Right atrium auricular region (tissue), 2 donors: ENCODE measurements around the gene KLHL42. TPM values are rescaled to one million over a fixed set of nuclear protein-coding genes. Genes with fewer than 3 reads are reported as not detected.

ENCODE experiments used
- DNase-seq: peaks from one replicate; pipeline ENCODE4 v3.0.0-alpha.2; 2019; ENCODE audit warnings: low spot score
- H3K27ac ChIP-seq, 2 donors: fragments of 200-600 bp; sonication (generic); 1 replicate in 1 of 2; 2 replicates in 1 of 2; pipeline ENCODE4 v1.5.1; 2016 to 2019
- H3K27me3 ChIP-seq, 2 donors: fragments of 200-600 bp; sonication (generic); one replicate each; pipeline versions ENCODE4 v1.5.1 to v1.6.0; 2017 to 2019
- H3K36me3 ChIP-seq: fragments of 200-600 bp; sonication (generic); one replicate; pipeline ENCODE4 v1.5.1; 2016
- H3K4me1 ChIP-seq, 2 donors: fragments of 200-600 bp; sonication (generic); one replicate each; pipeline versions ENCODE4 v1.5.1 to v1.6.0; 2017 to 2019
- H3K4me3 ChIP-seq, 2 donors: fragments of 200-600 bp; sonication (generic); 1 replicate in 1 of 2; 2 replicates in 1 of 2; pipeline ENCODE4 v1.5.1; 2017 to 2019; ENCODE audit warnings: mild to moderate bottlenecking in 1 of 2, moderate library complexity in 1 of 2
- H3K9me3 ChIP-seq, 2 donors: fragments of 200-600 bp; sonication (generic); one replicate each; pipeline ENCODE4 v1.5.1; 2019
- total RNA-seq, 2 donors: library from RNA; depleted of rRNA; stranded (reverse); fragments of >200 nt; gene quantifications; one replicate each; pipeline ENCODE4 v1.1.0, GENCODE V29; 2016
- TF ChIP-seq, protein P1 (sequence below), 2 donors: fragments of 200-600 bp; sonication (generic); IDR thresholded peaks; one replicate each; pipeline ENCODE4 v1.5.1; 2019; ENCODE audit warnings: antibody characterized with exemption in 2 of 2

KLHL42 gene
- total RNA-seq, 2 donors from 2014 or later, result 6.7 to 11.4 TPM

DNA sequence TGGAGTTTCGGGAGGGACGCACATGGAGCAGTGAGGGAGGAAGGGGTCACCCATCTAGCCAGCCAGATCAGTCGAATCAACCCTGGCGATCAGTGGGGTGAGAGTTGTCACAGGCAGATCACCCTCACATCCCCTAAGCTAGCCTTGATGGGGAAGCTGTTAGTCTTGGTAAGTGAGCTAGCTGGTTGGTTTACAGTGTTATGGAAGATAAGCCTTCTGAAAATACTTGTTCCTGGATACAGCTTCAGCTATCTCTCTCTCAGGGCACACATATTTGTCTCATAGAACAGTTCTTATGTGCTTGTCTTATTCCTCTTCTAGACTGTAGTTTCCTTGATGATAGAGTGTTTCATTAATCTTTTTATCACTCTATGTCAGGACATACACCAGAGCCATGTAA lies 26.2 kb downstream of the KLHL42 start:
- Histone ChIP-seq H3K36me3 (no peaks in the 10 kb centered on the region), H3K9me3 (no peaks in the 10 kb centered on the region), H3K4me3 (no peak overlapping the region), H3K27me3 (no peaks in the 10 kb centered on the region), H3K27ac (no peak overlapping the region), H3K4me1 (no peaks in the 10 kb centered on the region)
- no peak for DNase-seq
- TF ChIP-seq, protein P1, sequence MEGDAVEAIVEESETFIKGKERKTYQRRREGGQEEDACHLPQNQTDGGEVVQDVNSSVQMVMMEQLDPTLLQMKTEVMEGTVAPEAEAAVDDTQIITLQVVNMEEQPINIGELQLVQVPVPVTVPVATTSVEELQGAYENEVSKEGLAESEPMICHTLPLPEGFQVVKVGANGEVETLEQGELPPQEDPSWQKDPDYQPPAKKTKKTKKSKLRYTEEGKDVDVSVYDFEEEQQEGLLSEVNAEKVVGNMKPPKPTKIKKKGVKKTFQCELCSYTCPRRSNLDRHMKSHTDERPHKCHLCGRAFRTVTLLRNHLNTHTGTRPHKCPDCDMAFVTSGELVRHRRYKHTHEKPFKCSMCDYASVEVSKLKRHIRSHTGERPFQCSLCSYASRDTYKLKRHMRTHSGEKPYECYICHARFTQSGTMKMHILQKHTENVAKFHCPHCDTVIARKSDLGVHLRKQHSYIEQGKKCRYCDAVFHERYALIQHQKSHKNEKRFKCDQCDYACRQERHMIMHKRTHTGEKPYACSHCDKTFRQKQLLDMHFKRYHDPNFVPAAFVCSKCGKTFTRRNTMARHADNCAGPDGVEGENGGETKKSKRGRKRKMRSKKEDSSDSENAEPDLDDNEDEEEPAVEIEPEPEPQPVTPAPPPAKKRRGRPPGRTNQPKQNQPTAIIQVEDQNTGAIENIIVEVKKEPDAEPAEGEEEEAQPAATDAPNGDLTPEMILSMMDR (IDR thresholded peaks at IDR 0.05), result no peak

DNA sequence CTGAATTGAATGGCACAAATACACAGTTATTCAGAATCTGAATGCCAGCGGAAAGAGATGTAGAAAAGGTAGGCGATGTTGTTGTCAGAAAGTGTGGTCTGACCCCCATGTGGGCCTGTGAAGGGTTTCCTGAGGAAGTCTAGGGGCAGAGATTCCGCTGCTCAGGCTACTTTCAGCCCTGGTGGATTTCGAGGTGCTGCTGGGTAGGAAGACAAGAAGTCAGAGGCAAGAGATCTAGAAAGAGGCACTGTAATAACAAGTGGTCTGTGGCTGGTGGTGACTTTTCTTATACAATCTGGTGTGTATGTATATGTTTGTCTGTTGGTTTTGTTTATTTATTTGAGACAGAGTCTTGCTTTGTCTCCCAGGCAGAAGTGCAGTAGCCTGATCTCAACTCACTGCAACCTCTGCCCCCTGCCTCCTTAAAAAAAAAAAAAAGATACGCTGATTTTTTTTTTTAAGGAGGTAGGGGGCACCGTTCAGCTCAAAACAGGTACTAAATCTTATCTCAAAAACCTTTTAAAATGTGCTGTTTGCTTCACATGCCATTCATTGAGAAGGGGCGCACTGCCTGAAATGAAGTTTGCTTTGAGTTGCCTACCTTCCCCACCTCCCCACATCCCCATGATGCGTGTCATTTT lies 27.1 kb downstream of the KLHL42 start:
- H3K4me3 ChIP-seq, result no peak overlapping the region
- no peak for DNase-seq
- TF ChIP-seq, protein P1 (IDR thresholded peaks at IDR 0.05), result no peak
- no peaks in the 10 kb centered on the region for H3K27me3 ChIP-seq
- H3K27ac ChIP-seq, result no peak overlapping the region
- H3K4me1 ChIP-seq, result no peaks in the 10 kb centered on the region
- no peaks in the 10 kb centered on the region for H3K36me3 ChIP-seq
- H3K9me3 ChIP-seq, result no peaks in the 10 kb centered on the region

DNA sequence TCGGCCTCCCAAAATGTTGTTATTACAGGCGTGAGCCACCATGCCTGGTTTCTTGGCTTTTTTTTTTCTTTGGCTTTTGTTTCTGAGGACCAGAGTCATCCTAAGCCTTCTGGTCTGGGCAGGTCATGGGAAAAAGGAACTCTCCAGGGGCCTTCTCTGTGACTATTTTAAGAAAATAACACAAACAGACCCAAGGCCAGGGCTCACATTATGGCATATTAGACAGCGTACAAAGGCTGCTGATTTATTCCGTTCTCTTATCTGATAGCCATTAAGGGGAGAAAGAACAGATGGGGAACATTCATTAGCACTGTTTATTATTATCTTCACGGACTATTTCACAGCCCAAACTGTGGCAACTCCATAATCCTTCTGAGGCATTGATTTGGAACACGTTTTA lies 28.8 kb downstream of the KLHL42 start:
- no peaks in the 10 kb centered on the region for H3K9me3 ChIP-seq
- no peak for DNase-seq
- TF ChIP-seq, protein P1 (IDR thresholded peaks at IDR 0.05), result no peak
- no peak overlapping the region for H3K27ac ChIP-seq
- no peaks in the 10 kb centered on the region for H3K27me3 ChIP-seq
- no peak overlapping the region for H3K4me3 ChIP-seq
- no peaks in the 10 kb centered on the region for H3K36me3 ChIP-seq
- H3K4me1 ChIP-seq, result no peaks in the 10 kb centered on the region

DNA sequence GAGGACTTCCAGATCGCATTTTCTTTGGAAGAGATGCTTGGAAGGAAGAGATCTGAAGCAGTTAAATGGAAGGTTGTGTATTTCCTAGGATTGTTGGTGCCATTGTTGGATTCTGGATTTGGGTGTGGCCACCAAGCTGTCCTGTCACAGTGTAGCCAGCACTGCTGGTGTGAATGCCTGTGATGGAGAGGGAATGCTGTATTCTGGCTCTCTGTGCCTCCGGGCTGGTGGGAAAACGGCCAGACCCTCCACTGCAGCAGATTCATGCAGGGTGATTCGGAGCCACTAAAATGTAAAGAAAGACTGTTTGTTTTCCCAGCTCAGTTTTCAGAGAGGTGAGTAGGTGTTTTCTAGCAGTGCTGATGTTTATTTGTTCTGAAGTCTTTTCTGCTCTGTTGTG lies 30.7 kb downstream of the KLHL42 start:
- H3K4me1 ChIP-seq, result no peaks in the 10 kb centered on the region
- H3K27ac ChIP-seq, result no peak overlapping the region
- no peaks in the 10 kb centered on the region for H3K9me3 ChIP-seq
- H3K27me3 ChIP-seq, result no peaks in the 10 kb centered on the region
- H3K4me3 ChIP-seq, result no peak overlapping the region
- DNase-seq, result no peak
- TF ChIP-seq, protein P1 (IDR thresholded peaks at IDR 0.05), result no peak
- no peaks in the 10 kb centered on the region for H3K36me3 ChIP-seq

DNA sequence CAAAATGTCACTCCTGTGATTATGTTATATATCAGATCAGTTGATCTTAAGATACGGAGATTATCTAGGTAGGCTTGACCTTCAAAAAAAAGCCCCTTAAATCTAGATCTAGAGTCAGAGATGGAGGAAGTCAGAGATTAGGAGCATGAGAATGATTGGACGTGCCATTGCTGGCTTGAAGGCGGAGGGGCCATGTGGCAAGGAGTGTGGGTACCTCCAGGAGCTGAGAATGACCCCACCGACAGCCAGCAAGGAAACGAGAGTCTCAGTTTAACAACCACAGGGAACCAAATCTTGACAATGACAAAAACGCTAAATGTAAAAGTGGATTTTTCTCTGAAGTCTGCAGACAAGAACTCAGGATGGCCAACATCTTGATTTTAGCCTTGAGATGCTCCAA lies 32.5 kb downstream of the KLHL42 start:
- TF ChIP-seq, protein P1 (IDR thresholded peaks at IDR 0.05), result no peak
- no peak for DNase-seq

DNA sequence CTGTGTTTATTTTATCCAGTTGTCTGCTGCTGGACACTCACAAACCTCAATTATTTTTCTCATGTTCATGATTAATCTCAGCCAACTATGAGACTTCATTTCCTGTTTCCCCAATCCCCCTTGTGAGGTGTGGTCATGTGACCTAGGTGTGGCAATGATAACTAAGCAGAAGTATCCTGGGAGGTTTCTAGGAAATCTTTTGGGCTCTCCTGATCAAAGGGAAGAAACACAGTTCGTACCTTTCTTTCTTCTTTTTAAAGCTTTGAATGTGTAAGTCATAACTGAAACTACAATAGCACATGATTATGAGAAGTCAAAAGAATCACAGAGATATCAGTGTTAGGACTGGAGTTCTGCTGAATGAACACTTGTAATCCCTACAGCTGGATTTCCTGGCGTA lies 34.4 kb downstream of the KLHL42 start:
- TF ChIP-seq, protein P1 (IDR thresholded peaks at IDR 0.05), result no peak
- H3K36me3 ChIP-seq, result no peaks in the 10 kb centered on the region
- H3K4me1 ChIP-seq, result no peaks in the 10 kb centered on the region
- no peak for DNase-seq
- no peaks in the 10 kb centered on the region for H3K9me3 ChIP-seq
- no peak overlapping the region for H3K27ac ChIP-seq
- H3K4me3 ChIP-seq, result no peak overlapping the region
- no peaks in the 10 kb centered on the region for H3K27me3 ChIP-seq

More for the DNA sequence above, 32.5 kb downstream of the KLHL42 start:
- H3K36me3 ChIP-seq, result no peaks in the 10 kb centered on the region
- no peaks in the 10 kb centered on the region for H3K27me3 ChIP-seq
- H3K9me3 ChIP-seq, result no peaks in the 10 kb centered on the region
- no peak overlapping the region for H3K27ac ChIP-seq
- H3K4me1 ChIP-seq, result no peaks in the 10 kb centered on the region
- H3K4me3 ChIP-seq, result no peak overlapping the region
